ENCODE data around the gene CTSL. TPM values are rescaled to one million over a fixed set of nuclear protein-coding genes. Genes with fewer than 3 reads are reported as not detected.
A peak's percentile ranks its signal among the peaks of the same experiment; 100 is the strongest.

Gene CTSL
- total RNA-seq, 4 donors from 2014 or later: 160 to 932 (median 321) TPM

DNA sequence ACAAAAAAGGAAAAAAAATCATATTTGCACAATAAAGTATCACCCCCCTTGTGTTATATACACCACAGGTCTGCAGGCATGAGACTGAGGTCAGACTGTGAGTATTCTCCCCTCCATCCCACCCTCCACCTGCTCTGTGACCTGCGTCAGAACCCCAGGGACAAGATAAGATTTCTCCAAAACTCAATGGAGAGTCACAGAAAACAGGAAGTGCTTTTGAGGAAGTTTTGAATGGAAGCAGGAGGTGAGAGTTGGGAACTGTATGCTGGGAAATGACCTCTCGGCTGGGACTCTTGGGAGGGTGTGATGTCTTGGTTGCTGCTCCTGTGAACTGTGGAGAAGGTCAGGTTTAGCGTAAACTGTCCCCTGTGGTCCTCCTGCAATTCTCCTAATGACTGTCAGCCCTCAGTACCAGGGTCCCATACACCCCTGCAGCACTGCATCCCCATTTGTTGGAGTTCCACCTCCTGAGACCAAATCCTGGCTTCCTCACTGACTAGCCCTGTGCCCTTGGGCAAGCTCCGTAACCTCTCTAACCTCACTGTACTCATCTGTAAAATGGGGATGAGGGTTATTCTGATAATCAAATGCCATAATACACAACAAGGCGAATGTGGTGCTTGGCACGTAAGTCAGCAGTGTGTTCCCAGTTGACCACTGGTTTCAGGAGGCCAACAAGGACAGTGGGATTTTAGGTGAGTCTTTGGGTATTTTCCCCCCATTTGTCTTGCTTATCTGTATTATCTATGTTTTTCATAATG, 6.9 kb upstream of the CTSL start:
- DNase-seq (ENCODE audit: low spot score) (no peak), ATAC-seq (ENCODE audit: low FRiP score) (no peak)
- TF ChIP-seq, protein P1, sequence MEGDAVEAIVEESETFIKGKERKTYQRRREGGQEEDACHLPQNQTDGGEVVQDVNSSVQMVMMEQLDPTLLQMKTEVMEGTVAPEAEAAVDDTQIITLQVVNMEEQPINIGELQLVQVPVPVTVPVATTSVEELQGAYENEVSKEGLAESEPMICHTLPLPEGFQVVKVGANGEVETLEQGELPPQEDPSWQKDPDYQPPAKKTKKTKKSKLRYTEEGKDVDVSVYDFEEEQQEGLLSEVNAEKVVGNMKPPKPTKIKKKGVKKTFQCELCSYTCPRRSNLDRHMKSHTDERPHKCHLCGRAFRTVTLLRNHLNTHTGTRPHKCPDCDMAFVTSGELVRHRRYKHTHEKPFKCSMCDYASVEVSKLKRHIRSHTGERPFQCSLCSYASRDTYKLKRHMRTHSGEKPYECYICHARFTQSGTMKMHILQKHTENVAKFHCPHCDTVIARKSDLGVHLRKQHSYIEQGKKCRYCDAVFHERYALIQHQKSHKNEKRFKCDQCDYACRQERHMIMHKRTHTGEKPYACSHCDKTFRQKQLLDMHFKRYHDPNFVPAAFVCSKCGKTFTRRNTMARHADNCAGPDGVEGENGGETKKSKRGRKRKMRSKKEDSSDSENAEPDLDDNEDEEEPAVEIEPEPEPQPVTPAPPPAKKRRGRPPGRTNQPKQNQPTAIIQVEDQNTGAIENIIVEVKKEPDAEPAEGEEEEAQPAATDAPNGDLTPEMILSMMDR (IDR thresholded peaks at IDR 0.05): no peak

DNA sequence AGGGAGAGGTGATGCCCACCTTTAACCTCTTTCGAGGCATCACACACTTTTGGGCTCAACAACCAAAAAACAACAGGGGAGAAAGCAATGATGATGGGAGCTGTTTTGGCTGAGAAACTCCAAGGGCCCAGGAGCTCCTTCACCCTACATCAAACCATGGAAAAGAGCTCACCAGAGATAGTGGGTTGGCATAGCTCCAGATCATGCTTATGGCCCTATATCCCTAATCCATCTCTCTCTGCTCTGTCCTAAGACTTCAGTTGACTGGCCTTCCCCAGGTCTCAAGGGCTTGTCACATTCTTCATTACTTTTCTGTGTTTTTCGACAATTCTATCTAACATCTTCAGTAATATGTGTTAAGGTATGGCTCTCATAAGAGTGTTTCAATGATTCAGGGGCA, 5.7 kb upstream of the CTSL start:
- ATAC-seq (ENCODE audit: low FRiP score) (no peak), DNase-seq (ENCODE audit: low spot score) (no peak)
- TF ChIP-seq, protein P1 (IDR thresholded peaks at IDR 0.05): no peak

DNA sequence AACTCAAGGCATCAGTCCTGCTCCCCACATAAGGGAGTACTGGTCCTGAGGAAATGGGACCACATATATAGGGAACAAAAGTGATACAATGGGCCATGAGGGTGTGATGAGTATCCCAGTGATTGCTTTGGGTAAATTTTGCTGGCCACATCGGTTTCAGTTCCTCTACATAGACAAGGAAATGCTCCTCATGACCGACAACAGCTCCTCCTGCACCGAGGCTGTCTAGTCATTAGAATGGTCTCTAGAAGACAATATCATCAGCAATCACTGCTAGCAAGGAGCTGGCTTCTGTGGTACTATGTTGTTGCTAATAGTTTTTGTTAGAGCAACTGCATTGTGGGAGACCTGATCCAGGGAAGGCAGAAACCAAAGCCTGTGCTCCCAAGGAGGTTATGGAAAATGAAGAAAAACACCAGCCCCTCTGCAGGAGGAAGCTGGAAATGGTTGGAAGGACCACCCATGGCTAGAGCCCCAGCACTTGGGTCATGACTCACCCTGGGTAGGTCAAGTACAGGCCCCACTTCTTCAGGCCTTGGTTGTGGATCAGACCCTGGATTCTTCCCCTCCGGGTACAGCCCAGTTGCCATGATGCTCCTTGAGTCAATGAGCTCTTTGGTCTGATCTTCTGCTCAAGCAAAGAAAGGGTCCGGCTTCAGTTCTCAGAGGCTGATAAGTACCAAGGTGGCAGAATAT, 3.4 kb upstream of the CTSL start:
- no peak for DNase-seq (ENCODE audit: low spot score)
- TF ChIP-seq, protein P1 (IDR thresholded peaks at IDR 0.05): no peak
- no peak for ATAC-seq (ENCODE audit: low FRiP score)

DNA sequence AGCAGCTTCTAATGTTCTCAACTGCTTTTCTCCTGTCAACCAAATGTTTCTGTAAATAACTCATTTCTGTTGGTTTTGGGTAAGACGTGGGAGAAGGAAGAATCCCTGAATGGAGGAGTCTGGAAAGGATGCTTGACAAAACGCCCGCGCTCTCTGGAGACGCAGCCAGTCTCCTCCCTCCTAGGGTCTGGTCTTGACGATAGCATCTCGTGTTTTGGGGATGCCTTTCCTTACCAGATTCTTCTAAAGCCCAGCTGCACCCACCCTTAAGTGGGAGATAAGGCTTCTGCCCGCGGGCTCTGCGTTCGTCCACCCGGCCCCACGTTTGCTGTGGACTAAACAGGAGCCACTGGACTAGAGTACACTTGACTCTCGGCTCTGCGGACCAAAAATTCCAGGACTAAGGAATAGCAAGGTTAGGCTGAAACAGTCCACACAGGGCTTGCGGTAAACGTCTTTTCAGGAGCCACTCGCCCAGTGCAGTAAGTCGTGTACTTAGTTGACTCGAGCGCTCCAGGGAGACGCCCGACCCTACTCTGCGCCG, 491 bp upstream of the CTSL start:
- TF ChIP-seq, protein P1 (IDR thresholded peaks at IDR 0.05): no peak
- ATAC-seq (ENCODE audit: low FRiP score) (peak; percentile 57), DNase-seq (ENCODE audit: low spot score) (no peak)

DNA sequence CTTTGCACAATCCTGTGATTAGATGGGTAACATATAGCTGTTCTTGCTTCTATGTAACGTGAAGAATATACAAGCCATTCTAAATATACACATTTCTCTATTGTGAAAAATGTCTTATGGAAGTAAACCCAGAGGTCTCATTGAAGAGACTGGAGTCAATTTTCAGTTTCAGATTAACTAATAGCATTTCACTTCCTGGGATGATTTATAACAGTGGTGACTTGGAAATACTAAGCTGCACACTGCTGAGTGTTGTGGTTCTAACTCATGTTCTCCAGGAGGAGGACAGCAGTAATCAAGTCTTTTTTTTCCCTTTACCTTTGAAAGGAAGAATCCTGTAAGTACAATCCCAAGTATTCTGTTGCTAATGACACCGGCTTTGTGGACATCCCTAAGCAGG, 3.3 kb downstream of the CTSL start:
- ATAC-seq (ENCODE audit: low FRiP score) (no peak), DNase-seq (ENCODE audit: low spot score) (no peak)
- TF ChIP-seq, protein P1 (IDR thresholded peaks at IDR 0.05): no peak

DNA sequence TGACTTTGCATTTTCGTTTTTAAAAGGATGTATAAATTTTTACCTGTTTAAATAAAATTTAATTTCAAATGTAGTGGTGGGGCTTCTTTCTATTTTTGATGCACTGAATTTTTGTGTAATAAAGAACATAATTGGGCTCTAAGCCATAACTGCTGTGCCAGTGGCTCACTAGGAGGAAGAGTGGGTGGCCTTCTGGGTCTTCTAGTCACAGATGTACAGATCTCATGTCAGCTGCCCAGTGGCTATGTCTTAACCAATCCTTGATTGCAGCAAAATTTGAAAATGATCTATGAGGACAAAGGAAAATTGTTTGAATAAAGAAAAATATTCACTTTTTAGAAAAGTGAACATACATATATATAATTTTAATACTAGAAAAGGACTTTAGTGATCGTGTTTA, 5.4 kb downstream of the CTSL start:
- TF ChIP-seq, protein P1 (IDR thresholded peaks at IDR 0.05): no peak
- ATAC-seq (ENCODE audit: low FRiP score) (no peak), DNase-seq (ENCODE audit: low spot score) (no peak)
